PFSK-1 (cell line): Measurements from ENCODE around the gene BCAS1.

ENCODE experiments used
- FOXP2 ChIP-seq: optimal IDR thresholded peaks from 2 replicates; pipeline ENCODE3; 2011; ENCODE audit warnings: borderline replicate concordance, control low read depth, inconsistent platforms; ENCODE audit not compliant: insufficient read depth; ENCODE audit errors: extremely low read length, extremely low read depth
- POLR2AphosphoS5 ChIP-seq: IDR thresholded peaks from 2 replicates; pipeline ENCODE4 v1.6.1; 2012; ENCODE audit warnings: low read depth, mild to moderate bottlenecking, control low read depth, low read length, moderate library complexity
- SIN3A ChIP-seq: IDR thresholded peaks from 2 replicates; pipeline ENCODE4 v1.6.1; 2012; ENCODE audit warnings: mild to moderate bottlenecking, low read length, moderate library complexity, borderline replicate concordance; ENCODE audit not compliant: insufficient read depth
- TAF1 ChIP-seq: IDR thresholded peaks from 2 replicates; pipeline ENCODE4 v1.6.1; 2012; ENCODE audit warnings: low read length, control low read depth, borderline replicate concordance; ENCODE audit not compliant: insufficient read depth
- TF ChIP-seq, protein P1 (sequence below), 2 experiments: IDR thresholded peaks; 2 replicates each; pipeline versions ENCODE4 v1.6.1 to v1.8.0; 2011 to 2012; ENCODE audit warnings: low read depth in 2 of 2, low read length in 2 of 2, control low read depth in 1 of 2, inconsistent platforms in 1 of 2, mild to moderate bottlenecking in 1 of 2, moderate library complexity in 1 of 2; ENCODE audit not compliant: insufficient read depth in 1 of 2

The BCAS1 gene

DNA sequence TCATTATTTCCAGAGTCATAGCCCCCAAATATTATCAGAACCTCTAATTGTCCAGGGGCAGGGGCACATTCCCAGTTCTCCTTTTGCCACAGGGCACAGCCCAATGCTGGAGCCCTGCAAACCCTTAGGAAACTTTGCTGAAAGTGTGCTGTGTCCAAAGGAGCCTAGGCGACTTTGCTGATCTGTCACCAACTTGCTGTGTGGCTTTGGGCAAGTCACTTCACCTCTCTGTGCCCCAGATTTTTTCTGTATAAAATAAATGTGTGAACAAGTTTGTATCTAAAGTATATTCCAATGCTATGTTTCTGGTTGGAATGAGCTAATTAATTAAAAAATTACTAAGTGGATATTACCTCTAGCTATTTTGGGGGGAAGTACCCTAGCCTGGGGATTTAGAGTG lies 25.4 kb upstream of the BCAS1 start:
- TF ChIP-seq SIN3A, result no peak
- TF ChIP-seq FOXP2, result no peak
- no peak for TF ChIP-seq POLR2AphosphoS5
- TF ChIP-seq TAF1, result no peak
- TF ChIP-seq, protein P1, sequence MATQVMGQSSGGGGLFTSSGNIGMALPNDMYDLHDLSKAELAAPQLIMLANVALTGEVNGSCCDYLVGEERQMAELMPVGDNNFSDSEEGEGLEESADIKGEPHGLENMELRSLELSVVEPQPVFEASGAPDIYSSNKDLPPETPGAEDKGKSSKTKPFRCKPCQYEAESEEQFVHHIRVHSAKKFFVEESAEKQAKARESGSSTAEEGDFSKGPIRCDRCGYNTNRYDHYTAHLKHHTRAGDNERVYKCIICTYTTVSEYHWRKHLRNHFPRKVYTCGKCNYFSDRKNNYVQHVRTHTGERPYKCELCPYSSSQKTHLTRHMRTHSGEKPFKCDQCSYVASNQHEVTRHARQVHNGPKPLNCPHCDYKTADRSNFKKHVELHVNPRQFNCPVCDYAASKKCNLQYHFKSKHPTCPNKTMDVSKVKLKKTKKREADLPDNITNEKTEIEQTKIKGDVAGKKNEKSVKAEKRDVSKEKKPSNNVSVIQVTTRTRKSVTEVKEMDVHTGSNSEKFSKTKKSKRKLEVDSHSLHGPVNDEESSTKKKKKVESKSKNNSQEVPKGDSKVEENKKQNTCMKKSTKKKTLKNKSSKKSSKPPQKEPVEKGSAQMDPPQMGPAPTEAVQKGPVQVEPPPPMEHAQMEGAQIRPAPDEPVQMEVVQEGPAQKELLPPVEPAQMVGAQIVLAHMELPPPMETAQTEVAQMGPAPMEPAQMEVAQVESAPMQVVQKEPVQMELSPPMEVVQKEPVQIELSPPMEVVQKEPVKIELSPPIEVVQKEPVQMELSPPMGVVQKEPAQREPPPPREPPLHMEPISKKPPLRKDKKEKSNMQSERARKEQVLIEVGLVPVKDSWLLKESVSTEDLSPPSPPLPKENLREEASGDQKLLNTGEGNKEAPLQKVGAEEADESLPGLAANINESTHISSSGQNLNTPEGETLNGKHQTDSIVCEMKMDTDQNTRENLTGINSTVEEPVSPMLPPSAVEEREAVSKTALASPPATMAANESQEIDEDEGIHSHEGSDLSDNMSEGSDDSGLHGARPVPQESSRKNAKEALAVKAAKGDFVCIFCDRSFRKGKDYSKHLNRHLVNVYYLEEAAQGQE (IDR thresholded peaks at IDR 0.05; ENCODE audit: insufficient read depth in 1 of 2, low read depth in 2 of 2, low read length in 2 of 2), result no peak

DNA sequence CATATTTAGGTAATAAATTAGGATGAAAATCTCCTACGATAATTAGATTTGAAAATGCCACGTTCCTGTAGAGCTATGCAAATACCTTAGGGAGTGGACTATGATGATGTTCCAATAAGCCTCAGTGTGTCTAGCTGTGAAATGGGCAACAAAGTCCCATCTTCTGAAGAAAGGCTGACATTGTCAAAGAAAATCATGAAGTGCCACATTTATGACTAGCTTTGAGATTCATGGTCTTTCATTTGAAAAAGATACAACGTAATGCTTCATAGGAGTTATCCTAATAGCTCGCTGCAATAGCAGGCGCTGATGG lies 23.8 kb upstream of the BCAS1 start:
- TF ChIP-seq FOXP2 (no peak), POLR2AphosphoS5 (no peak), SIN3A (no peak), TAF1 (no peak)
- TF ChIP-seq, protein P1 (IDR thresholded peaks at IDR 0.05; ENCODE audit: insufficient read depth in 1 of 2, low read depth in 2 of 2, low read length in 2 of 2), result no peak

DNA sequence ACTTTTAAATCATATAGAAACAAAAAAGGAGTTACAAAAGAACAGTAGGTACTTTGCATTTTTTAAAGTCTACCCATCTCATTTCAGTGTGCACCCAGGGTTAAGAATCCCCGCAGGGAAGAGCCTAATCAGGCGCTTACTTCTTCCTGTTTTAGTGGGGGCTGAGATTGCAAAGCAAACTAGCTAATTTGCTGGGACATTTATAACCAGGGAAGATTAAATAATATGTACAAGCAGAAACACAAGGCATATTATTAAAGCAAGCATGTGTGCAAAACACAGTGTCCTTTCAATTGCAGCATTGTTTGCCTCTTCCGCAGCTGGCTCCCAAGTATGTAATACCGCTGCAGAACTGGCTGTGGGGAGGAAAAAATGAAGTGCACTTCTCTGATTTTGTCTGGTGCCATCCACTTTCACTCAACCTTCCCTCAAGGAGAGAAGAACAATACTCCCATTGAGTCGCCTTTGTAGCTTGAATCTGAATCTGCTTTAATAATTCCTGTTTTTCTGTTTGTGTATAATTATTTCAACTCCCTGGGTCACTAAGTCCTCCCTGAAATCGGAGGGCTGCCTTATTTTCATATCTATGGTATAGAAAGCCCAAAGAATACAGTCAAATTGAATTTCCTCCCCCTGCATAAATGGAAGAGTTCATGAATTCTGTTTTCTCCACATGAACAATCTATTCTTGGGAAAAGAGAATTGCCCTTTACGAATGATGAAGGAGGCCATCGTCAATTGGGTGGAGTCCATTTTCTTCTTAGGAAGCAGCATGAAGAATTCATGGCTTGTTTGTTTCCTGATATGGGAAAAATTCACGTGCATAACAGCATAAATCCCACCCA lies 23.3 kb upstream of the BCAS1 start:
- TF ChIP-seq FOXP2 (no peak), SIN3A (no peak), POLR2AphosphoS5 (no peak), TAF1 (no peak)
- TF ChIP-seq, protein P1 (IDR thresholded peaks at IDR 0.05; ENCODE audit: insufficient read depth in 1 of 2, low read depth in 2 of 2, low read length in 2 of 2), result no peak

DNA sequence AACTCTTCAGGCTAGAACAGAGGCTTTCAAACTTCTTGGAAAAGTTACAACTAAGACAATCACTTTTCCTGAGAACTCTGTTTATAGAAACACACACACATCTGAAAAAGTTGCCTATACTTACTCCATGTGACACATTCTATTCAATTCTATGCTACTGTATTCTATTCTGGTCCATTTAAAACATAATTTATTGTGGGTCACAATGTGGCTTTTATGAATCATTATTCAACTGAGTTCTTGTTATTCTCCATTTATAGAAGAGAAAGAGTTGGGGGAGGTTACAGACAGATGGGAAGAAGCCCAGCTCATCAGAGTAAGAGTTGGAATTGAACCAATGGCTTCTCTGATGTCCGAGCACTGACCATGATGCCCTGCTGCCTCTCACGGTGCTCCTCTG lies 21.6 kb upstream of the BCAS1 start:
- TF ChIP-seq POLR2AphosphoS5 (no peak), TAF1 (no peak)

DNA sequence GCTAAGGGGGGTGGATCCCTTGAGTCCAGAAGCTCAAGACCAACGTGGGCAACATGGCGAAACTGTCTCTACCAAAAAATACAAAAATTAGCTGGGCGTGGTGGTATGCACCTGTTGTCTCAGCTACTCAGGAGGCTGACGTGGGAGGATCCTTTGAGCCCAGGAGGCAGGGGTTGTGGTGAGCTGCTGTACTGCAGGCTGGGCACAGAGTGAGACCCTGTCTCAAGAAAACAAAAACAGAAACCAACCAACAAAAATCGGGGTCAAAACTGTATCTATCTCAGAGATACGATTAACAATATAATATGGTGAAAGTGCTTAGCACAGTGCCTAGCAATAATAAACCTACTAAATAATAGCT lies 20.7 kb upstream of the BCAS1 start:
- TF ChIP-seq, protein P1 (IDR thresholded peaks at IDR 0.05; ENCODE audit: insufficient read depth in 1 of 2, low read depth in 2 of 2, low read length in 2 of 2), result no peak
- TF ChIP-seq POLR2AphosphoS5 (no peak), SIN3A (no peak), FOXP2 (no peak), TAF1 (no peak)
